HG02798 (cell line): ENCODE results near the gene SPAG9.
"Not testable (repeated sequence)": the region's sequence is repeated elsewhere in the genome, so short reads cannot be mapped to it uniquely, and the experiment has no call there.

Experiments used
- ATAC-seq: cut with Tn5 transposase; IDR thresholded peaks from one replicate; pipeline ENCODE4 v1.9.1; 2021; ENCODE audit warnings: mild to moderate bottlenecking; ENCODE audit not compliant: unreplicated experiment, poor library complexity

The SPAG9 gene

GRCh38 chr17:50945779-50946222, 174.9 kb downstream of the SPAG9 start:
- no peak for ATAC-seq

- no peak for ATAC-seq
Observed at GRCh38 chr17:50944902-50945720, 175.6 kb downstream of the SPAG9 start.

- no peak for ATAC-seq
Observed at GRCh38 chr17:50944054-50944901, 176.4 kb downstream of the SPAG9 start.

GRCh38 chr17:50943575-50943933, 177.1 kb downstream of the SPAG9 start:
- ATAC-seq = no peak

- not testable (repeated sequence) for ATAC-seq
Observed at GRCh38 chr17:50941676-50942048, 179.0 kb downstream of the SPAG9 start.

GRCh38 chr17:50939795-50940684, 180.6 kb downstream of the SPAG9 start:
- no peak for ATAC-seq

GRCh38 chr17:50939542-50939794, 181.2 kb downstream of the SPAG9 start:
- no peak for ATAC-seq

GRCh38 chr17:50938821-50939541, 181.7 kb downstream of the SPAG9 start:
- no peak for ATAC-seq

GRCh38 chr17:50935996-50936266, 184.7 kb downstream of the SPAG9 start:
- ATAC-seq = no peak

GRCh38 chr17:50935221-50935995, 185.3 kb downstream of the SPAG9 start:
- no peak for ATAC-seq

- ATAC-seq = no peak
Observed at GRCh38 chr17:50934672-50935220, 185.9 kb downstream of the SPAG9 start.

- ATAC-seq = no peak
Observed at GRCh38 chr17:50934161-50934560, 186.5 kb downstream of the SPAG9 start.

GRCh38 chr17:50931144-50931908, 189.3 kb downstream of the SPAG9 start:
- peak; percentile 69 for ATAC-seq

- ATAC-seq = no peak
Observed at GRCh38 chr17:50928646-50929045, 192.0 kb downstream of the SPAG9 start.

- ATAC-seq = no peak
Observed at GRCh38 chr17:50927287-50927686, 193.4 kb downstream of the SPAG9 start.

- ATAC-seq = no peak
Observed at GRCh38 chr17:50926523-50926922, 194.1 kb downstream of the SPAG9 start.

GRCh38 chr17:50925296-50925891, 195.3 kb downstream of the SPAG9 start:
- ATAC-seq = no peak

- no peak for ATAC-seq
Observed at GRCh38 chr17:50924800-50925199, 195.9 kb downstream of the SPAG9 start.
